Activated CD4-positive, alpha-beta T cell treated with anti-CD3 and anti-CD28 coated beads, Interleukin-2, amount 10 ng/mL, durations not matched to agents 7 days and 5 days (primary cell): ENCODE data around the gene HEG1. TPM values are rescaled to one million over a fixed set of nuclear protein-coding genes. Genes with fewer than 3 reads are reported as not detected.

Experiments used
- CTCF ChIA-PET: fragments of 350-600 bp; sonication (Branson Sonifier 250); formaldehyde crosslinking; loops from one replicate; lab custom pipeline; 2021; ENCODE audit warnings: antibody characterized with exemption; lab: Charles Lee
- POLR2A ChIA-PET: fragments of 350-600 bp; sonication (Branson Sonifier 250); formaldehyde crosslinking; loops from one replicate; lab custom pipeline; 2021; ENCODE audit warnings: antibody characterized with exemption; lab: Charles Lee
- DNase-seq: peaks from one replicate; pipeline ENCODE4 v3.0.0-alpha.2; 2020
- H3K27ac Mint-ChIP-seq: one replicate; pipeline ENCODE4 v1.8.0; 2021; ENCODE audit warnings: mild to moderate bottlenecking, moderate library complexity, mixed read lengths
- H3K27me3 Mint-ChIP-seq: one replicate; pipeline ENCODE4 v1.8.0; 2021; ENCODE audit warnings: mixed read lengths
- H3K36me3 Mint-ChIP-seq: one replicate; pipeline ENCODE4 v1.8.0; 2021; ENCODE audit warnings: low read depth, mixed read lengths
- H3K4me1 Mint-ChIP-seq: one replicate; pipeline ENCODE4 v1.8.0; 2021; ENCODE audit warnings: mixed read lengths
- H3K4me3 Mint-ChIP-seq: one replicate; pipeline ENCODE4 v1.8.0; 2021; ENCODE audit warnings: mild to moderate bottlenecking, moderate library complexity, mixed read lengths
- H3K9me3 Mint-ChIP-seq: one replicate; pipeline ENCODE4 v1.8.0; 2021; ENCODE audit warnings: mixed read lengths
- total RNA-seq, 2 experiments: library from RNA; stranded (reverse); gene quantifications; one replicate each; pipeline ENCODE4 v1.2.3, GENCODE V29; 2021

HEG1 gene
- total RNA-seq, 2 experiments from 2014 or later, result 26.6 to 30.4 TPM

DNA sequence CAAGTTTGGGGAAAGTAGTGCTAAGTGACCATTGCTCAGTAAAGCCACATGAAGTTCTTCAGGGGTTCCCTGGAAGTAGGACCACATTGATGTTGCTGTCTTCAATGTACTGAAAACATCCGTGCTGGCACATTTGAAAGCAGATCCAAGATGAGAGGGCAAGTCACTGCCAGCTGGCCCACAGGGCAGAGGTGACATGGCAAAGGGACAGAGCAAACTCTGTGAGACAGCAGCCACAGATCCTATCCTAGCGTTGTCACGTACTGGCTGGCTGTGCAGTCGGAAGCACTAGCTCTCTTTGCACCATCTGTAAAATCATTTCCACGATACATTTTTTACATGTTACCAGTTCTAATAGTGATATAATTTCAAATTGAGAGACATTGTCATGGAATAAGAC lies 135.1 kb downstream of the HEG1 start:
- no peak overlapping the region for H3K4me3 Mint-ChIP-seq
- CTCF ChIA-PET, result interaction anchor here (0.6 kb wide), 1 partner anchor 23 kb away, joined by 3 read pairs; no protein-coding TSS in a partner anchor
- DNase-seq, result no peak

DNA sequence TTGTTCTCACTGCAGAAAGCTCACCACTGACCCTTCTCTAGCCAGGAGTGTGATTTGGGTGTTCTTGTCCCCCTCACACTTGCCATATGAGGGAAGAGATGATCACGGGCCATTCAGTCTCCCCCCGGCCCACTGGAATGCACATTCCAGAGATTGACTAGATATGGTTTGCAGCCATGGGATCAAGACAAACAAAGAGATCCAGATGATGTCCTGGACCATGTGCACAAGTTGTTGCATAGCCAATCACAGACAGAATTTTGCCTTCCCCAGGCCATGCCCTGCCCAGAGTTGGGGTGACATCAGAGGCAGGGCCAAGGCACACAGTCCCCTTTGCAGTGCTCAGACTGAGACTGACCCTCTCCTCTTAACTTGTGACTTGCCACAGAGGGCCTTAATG lies 136.0 kb downstream of the HEG1 start:
- no peak for DNase-seq
- Mint-ChIP-seq H3K4me3 (no peak overlapping the region), H3K9me3 (no peaks in the 10 kb centered on the region), H3K27me3 (peaks cover 17% of the 10 kb centered on the region), H3K4me1 (no peaks in the 10 kb centered on the region), H3K36me3 (no peaks in the 10 kb centered on the region), H3K27ac (no peak overlapping the region)
- ChIA-PET POLR2A (no interaction called here), CTCF (interaction anchor here (0.5 to 0.6 kb wide), 2 partner anchors 34 to 59 kb away, joined by 3 read pairs; no protein-coding TSS in a partner anchor)

More for the DNA sequence above, 135.1 kb downstream of the HEG1 start:
- POLR2A ChIA-PET, result no interaction called here
- H3K36me3 Mint-ChIP-seq, result no peaks in the 10 kb centered on the region
- H3K27me3 Mint-ChIP-seq, result peaks cover 22% of the 10 kb centered on the region
- no peak overlapping the region for H3K27ac Mint-ChIP-seq
- H3K4me1 Mint-ChIP-seq, result no peaks in the 10 kb centered on the region
- no peaks in the 10 kb centered on the region for H3K9me3 Mint-ChIP-seq

DNA sequence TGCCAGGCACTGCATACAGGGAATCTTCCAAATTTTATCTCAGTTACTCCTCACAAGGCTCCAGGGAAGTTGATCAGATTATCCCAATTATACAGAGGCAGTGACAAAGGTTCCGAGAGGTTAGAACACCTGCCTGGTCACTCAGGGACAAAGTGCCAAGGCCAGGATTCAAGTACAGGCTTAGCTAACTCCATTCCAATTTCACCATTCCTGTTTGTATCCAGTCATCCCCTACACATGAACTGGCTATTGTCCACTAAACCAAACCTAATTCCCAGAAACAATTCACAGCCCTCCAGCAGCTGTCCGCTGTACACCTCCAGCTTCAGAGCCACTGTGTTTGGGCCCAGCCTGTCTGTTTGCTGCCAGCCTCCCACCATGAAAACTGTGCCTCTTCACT lies 137.3 kb downstream of the HEG1 start:
- H3K27me3 Mint-ChIP-seq, result peaks cover 10% of the 10 kb centered on the region
- H3K9me3 Mint-ChIP-seq, result no peaks in the 10 kb centered on the region
- H3K27ac Mint-ChIP-seq, result no peak overlapping the region
- H3K4me1 Mint-ChIP-seq, result no peaks in the 10 kb centered on the region
- no peak overlapping the region for H3K4me3 Mint-ChIP-seq
- DNase-seq, result no peak
- POLR2A ChIA-PET, result no interaction called here
- no peaks in the 10 kb centered on the region for H3K36me3 Mint-ChIP-seq
- CTCF ChIA-PET, result interaction anchor here (1.1 kb wide), 1 partner anchor 17 kb away, joined by 5 read pairs; no protein-coding TSS in a partner anchor

DNA sequence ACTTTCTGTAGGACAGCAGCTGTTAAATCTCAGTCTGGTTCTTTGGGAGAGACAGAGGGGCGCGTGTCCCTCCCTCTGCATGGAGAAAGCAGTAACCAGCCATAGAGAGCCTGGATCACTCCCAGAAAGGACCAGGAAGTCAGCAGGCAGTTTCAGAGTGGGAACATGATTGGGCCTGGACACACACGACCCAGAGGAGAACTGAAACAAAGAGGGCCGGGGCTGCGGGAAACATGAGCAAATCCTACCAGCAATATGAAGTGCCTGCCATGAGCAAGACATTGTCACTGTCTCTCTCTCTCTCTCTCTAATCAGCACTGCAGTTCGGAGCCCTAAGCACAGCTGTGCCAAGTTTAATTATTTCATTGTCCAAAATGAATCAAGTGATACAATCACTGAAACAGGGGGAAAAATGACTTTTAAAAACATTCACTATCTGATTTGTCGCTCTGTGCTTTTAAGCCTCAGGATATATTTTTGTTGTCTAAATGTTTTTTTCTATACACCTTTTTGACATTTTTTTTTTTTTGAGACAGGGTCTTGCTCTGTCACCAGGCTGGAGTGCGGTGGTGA lies 138.9 kb downstream of the HEG1 start:
- no peak overlapping the region for H3K27ac Mint-ChIP-seq
- POLR2A ChIA-PET, result no interaction called here
- no peak overlapping the region for H3K4me3 Mint-ChIP-seq
- H3K27me3 Mint-ChIP-seq, result peaks cover 7% of the 10 kb centered on the region
- no peak for DNase-seq
- H3K9me3 Mint-ChIP-seq, result no peaks in the 10 kb centered on the region
- CTCF ChIA-PET, result no interaction called here
- H3K4me1 Mint-ChIP-seq, result no peaks in the 10 kb centered on the region
- no peaks in the 10 kb centered on the region for H3K36me3 Mint-ChIP-seq

Other genes with a start within 250 kb of the HEG1 start
- gene ITGB5, start 168.6 kb downstream of the HEG1 start, total RNA-seq, result under 1 TPM; 0.15 to 0.37 TPM
- not detected for gene MUC13, start 121.2 kb downstream of the HEG1 start, total RNA-seq
- gene SLC12A8, start 156.8 kb upstream of the HEG1 start, total RNA-seq, result under 1 TPM; 0.10 to 0.37 TPM